Measurements from ENCODE around the gene ORC3. TPM values are rescaled to one million over a fixed set of nuclear protein-coding genes. Genes with fewer than 3 reads are reported as not detected.

Gene ORC3
- total RNA-seq, 6 experiments from 2014 or later, result 7.7 to 12.7 (median 9.8) TPM

DNA sequence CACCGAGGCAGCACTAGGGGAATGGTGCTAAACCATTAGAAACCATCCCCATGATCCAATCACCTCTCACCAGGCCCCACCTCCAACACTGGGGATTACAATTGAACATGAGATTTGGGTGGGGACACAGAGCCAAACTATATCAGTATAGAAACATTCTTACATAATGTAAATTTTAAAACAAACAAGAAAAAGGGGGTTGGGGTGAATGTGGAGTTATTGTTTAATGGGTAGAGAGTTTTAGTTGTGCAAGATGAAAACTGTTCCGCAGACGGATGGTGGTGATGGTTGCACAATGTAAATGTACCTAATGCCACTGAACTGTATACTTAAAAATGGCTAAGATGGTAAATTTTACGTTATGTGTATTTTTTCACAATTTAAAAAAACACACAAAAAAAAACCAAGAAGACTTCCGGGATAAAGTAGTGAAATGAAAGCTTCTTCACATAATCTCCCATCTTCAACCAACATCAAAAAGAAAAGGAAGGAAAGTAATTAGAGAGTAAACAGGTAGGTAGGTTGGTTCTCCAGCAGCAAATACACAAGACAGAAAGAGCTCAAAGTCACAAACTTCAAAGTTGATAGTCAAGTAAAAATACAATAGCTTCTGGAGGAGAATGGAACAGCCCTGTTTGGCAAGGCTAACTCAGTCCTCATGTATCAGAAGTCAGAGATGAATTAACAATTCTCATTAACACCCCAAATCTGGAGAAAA, 16.5 kb upstream of the ORC3 start:
- no peak for TF ChIP-seq POLR2A (IDR thresholded peaks at IDR 0.05)
- TF ChIP-seq, protein P1, sequence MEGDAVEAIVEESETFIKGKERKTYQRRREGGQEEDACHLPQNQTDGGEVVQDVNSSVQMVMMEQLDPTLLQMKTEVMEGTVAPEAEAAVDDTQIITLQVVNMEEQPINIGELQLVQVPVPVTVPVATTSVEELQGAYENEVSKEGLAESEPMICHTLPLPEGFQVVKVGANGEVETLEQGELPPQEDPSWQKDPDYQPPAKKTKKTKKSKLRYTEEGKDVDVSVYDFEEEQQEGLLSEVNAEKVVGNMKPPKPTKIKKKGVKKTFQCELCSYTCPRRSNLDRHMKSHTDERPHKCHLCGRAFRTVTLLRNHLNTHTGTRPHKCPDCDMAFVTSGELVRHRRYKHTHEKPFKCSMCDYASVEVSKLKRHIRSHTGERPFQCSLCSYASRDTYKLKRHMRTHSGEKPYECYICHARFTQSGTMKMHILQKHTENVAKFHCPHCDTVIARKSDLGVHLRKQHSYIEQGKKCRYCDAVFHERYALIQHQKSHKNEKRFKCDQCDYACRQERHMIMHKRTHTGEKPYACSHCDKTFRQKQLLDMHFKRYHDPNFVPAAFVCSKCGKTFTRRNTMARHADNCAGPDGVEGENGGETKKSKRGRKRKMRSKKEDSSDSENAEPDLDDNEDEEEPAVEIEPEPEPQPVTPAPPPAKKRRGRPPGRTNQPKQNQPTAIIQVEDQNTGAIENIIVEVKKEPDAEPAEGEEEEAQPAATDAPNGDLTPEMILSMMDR (IDR thresholded peaks at IDR 0.05), result no peak
- DNase-seq (no peak), ATAC-seq (no peak)
- Histone ChIP-seq H3K36me3 (peaks cover 0 to 7% (median 3%) of the 10 kb centered on the region in 4 donors), H3K4me3 (no peak overlapping the region), H3K9me3 (no peaks in the 10 kb centered on the region), H3K27me3 (no peaks in the 10 kb centered on the region), H3K4me1 (peaks cover 0 to 4% (median 0%) of the 10 kb centered on the region in 4 donors), H3K27ac (peak overlapping the region in 1 of 3 donors; percentile 31)
- intact Hi-C loops (cut with DNase I), result no loop called here
- WGBS (ENCODE audit: insufficient coverage, low coverage, low lambda C conversion rate, missing lambda C conversion rate), result 93% methylated on average over 5 of the region's 5 CpGs

DNA sequence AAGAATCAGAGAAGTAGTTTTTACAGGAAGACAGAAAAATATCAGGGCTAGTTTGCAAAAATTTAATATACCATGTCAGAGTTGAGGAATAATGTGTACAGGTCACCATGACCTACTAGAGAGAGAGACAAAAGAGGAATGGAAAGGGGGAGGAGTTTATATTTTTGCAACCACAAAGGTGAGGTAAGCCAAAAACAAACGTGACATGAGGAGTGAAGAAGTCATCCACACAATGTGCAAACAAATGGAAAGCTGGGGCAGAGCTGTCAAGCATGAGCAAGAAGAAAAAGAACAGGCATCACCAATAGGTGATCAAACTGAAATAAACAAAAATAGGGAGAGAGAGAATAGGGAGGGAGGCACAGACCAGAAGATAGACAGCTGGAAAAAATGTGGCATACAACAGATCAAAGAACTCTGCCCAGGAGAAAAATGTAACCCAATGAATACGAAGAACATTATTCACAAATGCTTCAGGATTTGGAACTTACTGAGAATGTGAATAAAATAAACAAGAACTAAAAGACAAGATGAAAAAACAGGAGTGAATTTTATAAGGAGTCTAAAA, 15.6 kb upstream of the ORC3 start:
- Histone ChIP-seq H3K36me3 (peaks cover 0 to 5% (median under 1%) of the 10 kb centered on the region in 4 donors), H3K9me3 (no peaks in the 10 kb centered on the region), H3K27ac (peak overlapping the region in 1 of 3 donors; percentile 31), H3K27me3 (no peaks in the 10 kb centered on the region), H3K4me3 (no peak overlapping the region), H3K4me1 (peaks cover 0 to 4% (median 0%) of the 10 kb centered on the region in 4 donors)
- TF ChIP-seq, protein P1 (IDR thresholded peaks at IDR 0.05), result no peak
- TF ChIP-seq POLR2A (IDR thresholded peaks at IDR 0.05), result no peak
- 48% methylated on average over 2 of the region's 2 CpGs for WGBS (ENCODE audit: insufficient coverage, low coverage, low lambda C conversion rate, missing lambda C conversion rate)
- DNase-seq, result no peak
- ATAC-seq, result peak; percentile 56 to 94 (median 74)
- intact Hi-C loops (cut with DNase I), result no loop called here

DNA sequence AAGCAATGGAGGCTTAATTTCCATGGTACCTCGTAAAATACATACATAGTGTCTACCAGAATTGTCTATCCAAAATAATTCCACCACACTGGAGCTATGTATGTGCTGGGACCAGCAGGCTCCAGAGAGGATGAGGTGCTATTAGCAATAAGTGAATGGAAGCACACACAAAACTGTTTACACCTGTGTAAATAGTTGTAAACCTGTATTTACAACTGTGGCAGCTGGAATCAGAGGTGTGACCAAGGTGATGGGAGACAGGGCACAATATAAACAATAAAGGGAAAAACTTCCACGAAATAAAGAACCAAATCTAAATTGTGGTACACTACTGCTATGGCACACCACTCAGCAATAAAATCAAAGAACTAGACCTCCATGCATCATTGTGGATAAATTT, 14.5 kb upstream of the ORC3 start:
- no peaks in the 10 kb centered on the region for H3K27me3 ChIP-seq
- WGBS (ENCODE audit: insufficient coverage, low coverage, low lambda C conversion rate, missing lambda C conversion rate), result 19% methylated on average over 1 of the region's 2 CpGs
- H3K27ac ChIP-seq, result no peak overlapping the region
- DNase-seq (no peak), ATAC-seq (no peak)
- no peaks in the 10 kb centered on the region for H3K9me3 ChIP-seq
- no peak for TF ChIP-seq POLR2A (IDR thresholded peaks at IDR 0.05)
- TF ChIP-seq, protein P1 (IDR thresholded peaks at IDR 0.05), result no peak
- no peak overlapping the region for H3K4me3 ChIP-seq
- intact Hi-C loops (cut with DNase I), result no loop called here
- peaks cover 0 to 5% (median 0%) of the 10 kb centered on the region in 4 donors for H3K36me3 ChIP-seq
- peaks cover 0 to 4% (median 0%) of the 10 kb centered on the region in 4 donors for H3K4me1 ChIP-seq

DNA sequence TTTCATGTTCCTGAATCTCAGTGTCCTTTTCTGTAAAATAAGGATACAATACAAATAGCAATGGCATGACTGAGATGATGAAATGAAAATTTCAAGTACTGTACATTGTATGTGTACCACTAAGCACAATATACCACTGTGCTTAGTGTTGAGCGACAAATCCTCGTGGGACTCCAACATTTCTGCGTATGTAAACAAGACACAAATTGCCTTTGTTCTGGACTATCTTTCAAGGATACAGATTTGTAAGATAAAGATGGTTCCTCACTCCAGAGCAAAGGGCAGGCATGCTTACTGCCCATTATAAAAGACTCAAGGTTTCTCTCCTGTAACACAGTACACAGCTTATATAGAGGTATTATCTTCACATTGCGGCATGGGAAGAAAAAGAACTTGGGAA, 6.1 kb upstream of the ORC3 start:
- Histone ChIP-seq H3K27me3 (no peaks in the 10 kb centered on the region), H3K4me1 (peaks cover 0 to 12% (median 2%) of the 10 kb centered on the region in 4 donors), H3K27ac (no peak overlapping the region), H3K9me3 (no peaks in the 10 kb centered on the region), H3K36me3 (peaks cover 0 to 24% (median 0%) of the 10 kb centered on the region in 4 donors), H3K4me3 (no peak overlapping the region)
- intact Hi-C loops (cut with DNase I), result no loop called here
- TF ChIP-seq, protein P1 (IDR thresholded peaks at IDR 0.05), result no peak
- TF ChIP-seq POLR2A (IDR thresholded peaks at IDR 0.05), result no peak
- 80% methylated on average over 4 of the region's 4 CpGs for WGBS (ENCODE audit: insufficient coverage, low coverage, low lambda C conversion rate, missing lambda C conversion rate)
- ATAC-seq (no peak), DNase-seq (no peak)

Measured in right lobe of liver (tissue), 6 donors.